Renal cortex interstitium (tissue), 15 donors: ENCODE results near the gene BNIPL. TPM values are rescaled to one million over a fixed set of nuclear protein-coding genes. Genes with fewer than 3 reads are reported as not detected.

ENCODE experiments used
- DNase-seq, 11 donors: peaks; one replicate each; pipeline ENCODE4 v3.0.0-alpha.2; 2013; ENCODE audit warnings: low read depth in 9 of 11, low spot score in 4 of 11; ENCODE audit errors: extremely low read depth in 1 of 11
- long read RNA-seq, 16 experiments: transcript quantifications; one replicate each; lab custom pipeline, GENCODE V29; 2026
- polyA plus RNA-seq, 3 donors: library from polyadenylated mRNA; unstranded; fragments of 120-200 nt; gene quantifications; one replicate each; pipeline ENCODE4 v1.2.1, GENCODE V29; 2013; ENCODE audit not compliant: insufficient read length in 3 of 3

The BNIPL gene
- polyA plus RNA-seq: 1 to 10 TPM; 1.6 to 3.6 (median 2.7) TPM
- long read RNA-seq, donor 1: 0 reads
- long read RNA-seq, donor 2: 0 reads
- long read RNA-seq, donor 3, partial matches to known transcripts: 0 of 1 reads
- long read RNA-seq, donor 3, other reads (novel, unspliced or antisense): 0 of 1 reads
- long read RNA-seq, donor 4: 0 reads
- long read RNA-seq, donor 5: 0 reads
- long read RNA-seq, donor 6: 0 reads
- long read RNA-seq, donor 7: 0 reads
- long read RNA-seq, donor 8: 0 reads
- long read RNA-seq, donor 9: 0 reads
- long read RNA-seq, donor 10: 0 reads
- long read RNA-seq, donor 11: 0 reads
- long read RNA-seq, donor 12: 0 reads
- long read RNA-seq, donor 13: 0 reads
- long read RNA-seq, donor 14: 0 reads
- long read RNA-seq, donor 15: 0 reads
- long read RNA-seq, donor 16: 0 reads

GRCh38 chr1:151036356-151036755 is at the start of gene BNIPL:
Gene BNIPL, plus strand, starts transcription at chr1:151036586. Its CDS starts 140 bp downstream, at chr1:151036726.
- DNase-seq: no peak

GRCh38 chr1:150987924-150988323 is 48.5 kb upstream of the BNIPL start:
- DNase-seq: no peak

DNA sequence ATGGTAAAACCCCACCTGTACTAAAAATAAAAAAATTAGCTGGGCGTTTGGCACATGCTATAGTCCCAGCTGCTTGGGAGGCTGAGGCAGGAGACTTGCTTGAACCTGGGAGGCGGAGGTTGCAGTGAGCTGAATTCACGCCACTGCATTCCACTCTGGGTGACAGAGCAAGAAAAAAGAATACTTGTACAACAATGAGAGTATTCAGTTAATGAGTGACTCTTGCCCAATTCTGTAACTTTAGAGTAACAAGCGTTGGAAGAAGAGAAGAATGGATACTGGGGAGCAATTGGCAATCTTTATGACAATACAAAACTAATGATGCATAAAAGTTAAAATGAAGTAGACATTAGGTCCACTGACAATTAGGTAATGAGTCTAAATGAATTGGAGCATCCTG is 43.8 kb upstream of the BNIPL start:
- no peak for DNase-seq

DNA sequence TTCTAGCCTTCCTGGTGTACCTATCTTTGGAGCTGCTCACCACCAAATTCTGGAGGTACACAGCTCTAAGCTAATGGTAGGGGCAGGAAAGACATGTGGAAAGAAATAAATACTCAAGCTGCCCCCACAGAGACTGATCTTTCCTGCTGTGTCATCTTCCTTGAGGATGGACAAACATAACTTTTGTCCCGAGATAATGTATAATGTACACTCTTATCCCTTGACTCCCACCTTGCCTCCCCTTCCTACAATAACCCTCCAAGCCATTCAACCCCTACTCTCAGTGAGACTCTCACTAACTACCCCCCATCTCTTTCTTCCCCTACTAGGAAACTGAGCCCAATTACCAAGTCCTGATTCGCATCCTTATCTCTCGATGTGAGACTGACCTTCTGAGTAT is 42.1 kb upstream of the BNIPL start:
- DNase-seq: no peak

GRCh38 chr1:150995460-150995859 is 40.9 kb upstream of the BNIPL start:
- DNase-seq: no peak

- DNase-seq: no peak
Measured at GRCh38 chr1:150995896-150996295, 40.5 kb upstream of the BNIPL start.

GRCh38 chr1:150997126-150997872 is 39.1 kb upstream of the BNIPL start:
- DNase-seq: no peak

DNA sequence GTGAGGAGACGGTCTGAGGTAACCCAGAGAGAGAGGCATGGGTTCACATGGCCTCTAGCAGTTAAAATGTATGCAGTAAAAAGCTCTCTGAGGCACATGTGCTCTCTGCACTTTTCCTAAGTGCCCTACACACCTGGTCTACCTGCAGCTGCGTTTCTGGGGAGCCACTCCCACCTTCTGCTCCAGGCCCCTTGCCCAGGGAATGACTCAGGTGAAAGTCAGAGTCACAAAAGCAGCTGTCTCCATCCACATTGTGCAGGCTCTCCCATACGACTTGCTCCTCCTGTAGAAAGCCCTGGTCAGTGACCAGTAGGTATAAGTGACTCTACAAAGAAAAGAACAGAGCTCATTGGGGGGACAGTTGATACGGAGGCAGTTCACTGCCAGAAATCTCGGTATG is 38.4 kb upstream of the BNIPL start:
- DNase-seq: no peak

- DNase-seq: no peak
Measured at GRCh38 chr1:150999051-150999674, 37.2 kb upstream of the BNIPL start.

- no peak for DNase-seq
Measured at GRCh38 chr1:150999926-151000325, 36.5 kb upstream of the BNIPL start.

DNA sequence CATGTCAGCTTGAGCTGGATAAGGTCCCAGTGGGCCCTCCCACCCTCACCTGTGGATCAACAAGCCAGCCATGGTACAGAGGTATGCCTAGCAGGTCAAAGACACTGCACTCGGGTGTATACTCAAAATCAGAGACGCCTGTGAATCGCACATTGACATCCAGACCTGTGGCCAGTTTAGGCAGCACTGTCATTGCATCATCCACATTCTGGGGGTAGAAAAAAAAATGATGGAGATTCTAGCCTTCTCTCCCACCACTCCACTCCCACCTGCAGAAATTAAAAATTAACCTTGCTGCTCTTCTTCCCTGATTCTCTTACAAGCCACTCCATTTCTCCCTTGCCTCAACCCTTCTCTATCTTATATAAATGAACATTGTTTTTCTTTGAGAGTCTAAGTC is 36.0 kb upstream of the BNIPL start:
- no peak for DNase-seq

DNA sequence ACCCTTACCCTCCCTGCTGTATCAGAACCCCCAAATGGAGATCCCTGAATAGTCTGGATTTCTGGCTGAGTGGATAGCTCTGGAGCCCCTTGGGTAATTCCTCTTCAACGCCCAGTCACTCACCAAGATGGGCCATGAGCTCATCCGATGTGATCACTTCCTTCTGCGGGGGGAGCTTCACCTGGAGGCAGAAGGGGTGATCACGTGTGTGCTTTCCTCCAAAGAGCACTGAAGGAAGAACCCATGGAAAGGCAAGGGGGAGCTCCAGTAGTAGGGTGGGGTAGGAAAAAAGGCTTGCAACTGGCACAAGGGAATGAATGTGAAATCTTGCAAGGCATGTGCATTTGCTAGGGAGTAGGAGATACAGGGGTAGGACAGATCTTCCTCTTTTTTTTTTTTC is 34.8 kb upstream of the BNIPL start:
- DNase-seq: no peak

GRCh38 chr1:151002051-151002450 is 34.3 kb upstream of the BNIPL start:
- DNase-seq: no peak

DNA sequence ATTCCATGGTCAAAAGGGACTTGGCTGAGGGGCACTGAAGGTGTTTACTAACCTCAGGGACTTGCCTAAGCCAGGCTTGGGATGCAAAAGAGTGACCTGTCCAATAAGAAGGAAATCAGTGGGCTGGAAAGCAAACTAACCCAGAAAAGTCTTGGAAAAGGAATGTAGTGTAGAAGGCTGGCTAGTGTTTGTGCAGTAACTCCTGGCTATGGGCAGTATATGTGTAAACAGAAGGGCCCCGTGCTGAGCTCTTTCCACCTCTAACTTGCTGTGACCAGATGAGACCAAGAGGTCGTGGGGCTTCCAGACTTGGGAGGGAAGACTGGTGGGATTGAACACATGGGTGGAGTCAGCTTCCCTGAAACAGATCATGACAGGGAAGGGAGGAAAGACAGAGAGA is 33.8 kb upstream of the BNIPL start:
- no peak for DNase-seq

DNA sequence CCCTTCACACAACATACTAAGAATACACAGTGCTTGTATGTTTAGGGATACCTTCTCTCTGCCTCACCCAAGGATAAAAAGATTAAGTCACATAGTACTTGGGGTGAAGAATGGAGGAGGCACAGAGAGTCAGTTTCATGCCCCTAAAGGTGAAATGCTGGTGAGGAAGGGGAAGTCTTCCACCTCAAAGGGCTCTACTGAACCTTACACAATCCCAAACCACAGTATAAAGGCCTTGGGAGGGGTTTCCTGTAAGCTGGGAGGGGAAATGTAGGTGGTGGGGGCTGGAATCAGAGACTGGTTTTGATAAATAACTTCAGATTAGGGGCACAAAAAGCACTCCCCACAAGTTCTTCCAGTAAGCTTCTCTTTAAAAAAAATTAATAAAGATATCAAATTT is 33.2 kb upstream of the BNIPL start:
- DNase-seq: no peak

DNA sequence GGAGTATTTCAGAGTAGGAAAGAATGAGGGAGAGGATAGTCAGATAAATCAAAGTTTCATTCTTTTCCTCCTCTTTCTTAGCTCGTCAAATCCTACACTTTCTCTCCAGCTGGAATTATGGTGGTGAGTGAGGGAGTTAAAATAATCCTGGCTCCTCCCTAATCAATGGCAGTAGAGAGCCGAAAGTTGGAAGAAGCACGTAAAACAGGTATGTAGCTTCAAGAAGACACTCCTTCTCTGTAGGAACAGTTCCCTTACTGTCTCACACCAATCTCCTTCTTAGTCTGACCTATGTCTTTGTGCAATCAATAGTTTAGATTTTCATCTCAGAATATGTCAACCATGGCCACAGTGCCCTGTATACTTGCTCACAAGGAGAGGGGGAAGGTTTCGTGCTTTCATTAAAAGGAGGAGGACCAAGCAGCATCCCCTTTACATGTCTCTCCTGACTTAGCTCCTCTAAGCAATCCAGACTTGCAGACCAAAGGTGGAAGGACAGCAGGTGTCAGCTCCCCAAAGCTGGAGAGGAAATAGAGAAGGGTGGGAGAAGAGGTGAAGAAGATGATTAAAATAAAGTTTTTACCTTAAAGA is 30.6 kb upstream of the BNIPL start:
- DNase-seq: no peak

GRCh38 chr1:151006327-151007052 is 29.9 kb upstream of the BNIPL start, which contains the start of gene MINDY1:
Gene MINDY1, minus strand, starts transcription at chr1:151006902. Its CDS starts 4,285 bp downstream, at chr1:151002617.
- peak in 9 of 11 donors; percentile 66 to 86 (median 78) for DNase-seq

DNA sequence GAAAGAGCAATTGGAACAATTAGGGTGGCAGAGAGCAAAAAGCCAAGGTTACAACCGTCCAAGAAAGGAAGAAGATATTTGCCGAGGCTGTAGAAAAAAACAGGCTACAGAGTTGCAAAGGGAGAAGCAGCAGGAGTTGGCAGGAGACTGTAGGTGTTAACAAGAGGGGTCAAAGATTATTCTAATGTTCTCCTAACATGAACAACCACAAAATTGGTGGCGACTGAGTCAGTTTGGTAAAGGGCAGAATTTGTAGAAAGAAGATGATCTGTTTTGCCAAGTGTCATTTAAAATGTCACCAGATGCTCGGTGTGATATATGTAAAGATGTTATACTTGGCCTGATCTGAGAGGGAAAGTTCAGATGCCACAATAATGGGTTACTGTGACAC is 28.5 kb upstream of the BNIPL start:
- DNase-seq: no peak
